RWPE2 (cell line): ENCODE results near the gene SPAG6.
A peak's percentile ranks its signal among the peaks of the same experiment; 100 is the strongest.

Experiments used
- ATAC-seq: fragments of 200-7000 bp; cut with Tn5 transposase; 3 replicates; pipeline ENCODE4 v1.9.1; 2021; ENCODE audit warnings: low read depth
- DNase-seq: peaks from one replicate; pipeline ENCODE4 v3.0.0-alpha.2; 2020; ENCODE audit warnings: low spot score
- H3K27ac ChIP-seq: fragments of 450-650 bp; 2 replicates; pipeline ENCODE4 v1.5.1; 2017; ENCODE audit warnings: mild to moderate bottlenecking; ENCODE audit not compliant: poor library complexity, severe bottlenecking
- H3K27me3 ChIP-seq: fragments of 250-450 bp; sonication (Bioruptor Pico); 2 replicates; pipeline ENCODE4 v1.5.1; 2021; ENCODE audit warnings: mild to moderate bottlenecking, moderate library complexity; ENCODE audit not compliant: insufficient read depth, poor library complexity, severe bottlenecking
- H3K36me3 ChIP-seq: fragments of 250-450 bp; sonication (Bioruptor Pico); 2 replicates; pipeline ENCODE4 v1.5.1; 2020; ENCODE audit warnings: low read depth, mild to moderate bottlenecking, moderate library complexity
- H3K4me1 ChIP-seq: fragments of 250-450 bp; sonication (Bioruptor Pico); 2 replicates; pipeline ENCODE4 v1.5.1; 2021; ENCODE audit warnings: mild to moderate bottlenecking, moderate library complexity; ENCODE audit not compliant: insufficient read depth, poor library complexity, severe bottlenecking
- H3K4me3 ChIP-seq: fragments of 250-450 bp; sonication (Bioruptor Pico); 2 replicates; pipeline ENCODE4 v1.5.1; 2021; ENCODE audit warnings: mild to moderate bottlenecking, moderate library complexity; ENCODE audit not compliant: severe bottlenecking
- H3K9me3 ChIP-seq: fragments of 250-450 bp; sonication (Bioruptor Pico); 2 replicates; pipeline ENCODE4 v1.5.1; 2021; ENCODE audit warnings: mild to moderate bottlenecking, moderate library complexity; ENCODE audit not compliant: severe bottlenecking
- CTCF ChIP-seq: fragments of 450-650 bp; IDR thresholded peaks from one replicate; pipeline ENCODE4 v1.5.1; 2017; ENCODE audit warnings: mild to moderate bottlenecking, moderate library complexity; ENCODE audit not compliant: poor library complexity, severe bottlenecking

Gene SPAG6

GRCh38 chr10:22345301-22346095 is at the start of gene SPAG6:
Gene SPAG6, plus strand, starts transcription at chr10:22345496. Its CDS starts 116 bp downstream, at chr10:22345612.
- Histone ChIP-seq H3K9me3 (no peaks in the 10 kb centered on the region), H3K4me1 (no peaks in the 10 kb centered on the region), H3K4me3 (no peak within 1 kb of the TSS), H3K36me3 (no peaks in the 10 kb centered on the region), H3K27ac (no peak within 1 kb of the TSS), H3K27me3 (peaks cover 80% of the 10 kb centered on the region)
- TF ChIP-seq CTCF = no peak
- ATAC-seq (no peak), DNase-seq (no peak)

- Histone ChIP-seq H3K4me3 (no peak overlapping the region), H3K27me3 (no peaks in the 10 kb centered on the region), H3K4me1 (no peaks in the 10 kb centered on the region), H3K36me3 (no peaks in the 10 kb centered on the region), H3K27ac (no peak overlapping the region), H3K9me3 (no peaks in the 10 kb centered on the region)
- DNase-seq = no peak
- no peak for TF ChIP-seq CTCF
- no peak for ATAC-seq
These were observed 44.1 kb upstream of the SPAG6 start for GRCh38 chr10:22301193-22301592.

GRCh38 chr10:22303461-22303860 is 41.8 kb upstream of the SPAG6 start:
- ATAC-seq (no peak), DNase-seq (no peak)
- no peak for TF ChIP-seq CTCF
- H3K27me3 ChIP-seq = no peaks in the 10 kb centered on the region
- H3K9me3 ChIP-seq = no peaks in the 10 kb centered on the region
- no peaks in the 10 kb centered on the region for H3K36me3 ChIP-seq
- H3K4me1 ChIP-seq = peaks cover 4% of the 10 kb centered on the region
- H3K4me3 ChIP-seq = no peak overlapping the region
- H3K27ac ChIP-seq = no peak overlapping the region

GRCh38 chr10:22305721-22306120 is 39.6 kb upstream of the SPAG6 start:
- no peak overlapping the region for H3K27ac ChIP-seq
- TF ChIP-seq CTCF = no peak
- peaks cover 7% of the 10 kb centered on the region for H3K4me1 ChIP-seq
- H3K4me3 ChIP-seq = no peak overlapping the region
- H3K36me3 ChIP-seq = no peaks in the 10 kb centered on the region
- no peaks in the 10 kb centered on the region for H3K9me3 ChIP-seq
- ATAC-seq (peak; percentile 14; the same call in 1 of the 3 replicates), DNase-seq (no peak)
- no peaks in the 10 kb centered on the region for H3K27me3 ChIP-seq

- H3K36me3 ChIP-seq = no peaks in the 10 kb centered on the region
- H3K4me1 ChIP-seq = peaks cover 7% of the 10 kb centered on the region
- H3K9me3 ChIP-seq = no peaks in the 10 kb centered on the region
- H3K27ac ChIP-seq = no peak overlapping the region
- H3K27me3 ChIP-seq = no peaks in the 10 kb centered on the region
- ATAC-seq = peak; percentile 73
- TF ChIP-seq CTCF = no peak
- H3K4me3 ChIP-seq = no peak overlapping the region
- DNase-seq = no peak
These were observed 36.9 kb upstream of the SPAG6 start for GRCh38 chr10:22308390-22308789.
